Breast epithelium (tissue), 3 donors: ENCODE results near the gene MLLT1.

Experiments used
- CTCF ChIP-seq, 3 donors: fragments of 450-650 bp; IDR thresholded peaks; one replicate each; pipeline ENCODE4 v1.5.1; 2016 to 2017; ENCODE audit warnings: antibody characterized with exemption in 3 of 3, mild to moderate bottlenecking in 3 of 3, moderate library complexity in 3 of 3
- POLR2AphosphoS5 ChIP-seq, 3 donors: sonication (generic); formaldehyde crosslinking; IDR thresholded peaks; one replicate each; pipeline ENCODE4 v1.6.1; 2017; ENCODE audit warnings: antibody characterized with exemption in 3 of 3

- TF ChIP-seq CTCF (IDR thresholded peaks at IDR 0.05) (no peak), POLR2AphosphoS5 (IDR thresholded peaks at IDR 0.05) (no peak)
Observed at GRCh38 chr19:6215701-6216235, 64.0 kb downstream of the MLLT1 start.
